LHCN-M2 (cell line): ENCODE measurements around the gene GIMAP8. TPM values are rescaled to one million over a fixed set of nuclear protein-coding genes. Genes with fewer than 3 reads are reported as not detected.
"Not testable (repeated sequence)": the region's sequence is repeated elsewhere in the genome, so short reads cannot be mapped to it uniquely, and the experiment has no call there.

ENCODE experiments used
- DNase-seq: peaks from one replicate; pipeline ENCODE4 v3.0.0-alpha.2; 2012; ENCODE audit warnings: low read depth
- total RNA-seq: library from RNA; depleted of rRNA; stranded (reverse); fragments of >200 nt; gene quantifications from 2 replicates; pipeline ENCODE4 v1.2.3, GENCODE V29; 2014; rRNA removed

The GIMAP8 gene
- total RNA-seq, 1 experiment from 2014 or later: not detected

DNA sequence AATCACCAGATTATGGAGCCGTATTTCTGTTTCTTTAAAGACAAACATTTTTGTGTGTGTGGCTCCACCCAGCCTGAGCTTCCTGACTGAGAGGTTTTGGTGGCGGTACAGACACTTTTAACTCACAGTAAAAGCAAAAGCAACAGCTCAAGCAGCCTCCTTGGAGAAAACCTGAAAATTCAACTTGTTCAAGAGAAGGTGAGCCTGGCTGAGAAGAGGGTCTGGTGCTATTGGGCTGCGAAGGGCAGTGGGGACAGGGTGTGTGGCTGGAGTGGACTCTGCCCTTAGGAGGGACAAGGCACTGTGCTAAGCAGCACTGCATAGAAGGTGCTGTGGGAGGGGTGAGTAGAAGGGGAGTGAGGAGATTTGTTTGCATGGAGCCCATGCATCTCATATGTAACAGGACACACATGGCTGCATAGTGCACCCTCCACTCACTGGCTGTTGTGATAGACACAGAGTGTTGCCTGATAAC, 64.4 kb downstream of the GIMAP8 start, which contains the start of gene GIMAP7:
Gene GIMAP7, plus strand, starts transcription at position 125 of the 475 bp plus-strand sequence. CDS start 5,103 bp downstream, outside the sequence.
- DNase-seq: no peak

DNA sequence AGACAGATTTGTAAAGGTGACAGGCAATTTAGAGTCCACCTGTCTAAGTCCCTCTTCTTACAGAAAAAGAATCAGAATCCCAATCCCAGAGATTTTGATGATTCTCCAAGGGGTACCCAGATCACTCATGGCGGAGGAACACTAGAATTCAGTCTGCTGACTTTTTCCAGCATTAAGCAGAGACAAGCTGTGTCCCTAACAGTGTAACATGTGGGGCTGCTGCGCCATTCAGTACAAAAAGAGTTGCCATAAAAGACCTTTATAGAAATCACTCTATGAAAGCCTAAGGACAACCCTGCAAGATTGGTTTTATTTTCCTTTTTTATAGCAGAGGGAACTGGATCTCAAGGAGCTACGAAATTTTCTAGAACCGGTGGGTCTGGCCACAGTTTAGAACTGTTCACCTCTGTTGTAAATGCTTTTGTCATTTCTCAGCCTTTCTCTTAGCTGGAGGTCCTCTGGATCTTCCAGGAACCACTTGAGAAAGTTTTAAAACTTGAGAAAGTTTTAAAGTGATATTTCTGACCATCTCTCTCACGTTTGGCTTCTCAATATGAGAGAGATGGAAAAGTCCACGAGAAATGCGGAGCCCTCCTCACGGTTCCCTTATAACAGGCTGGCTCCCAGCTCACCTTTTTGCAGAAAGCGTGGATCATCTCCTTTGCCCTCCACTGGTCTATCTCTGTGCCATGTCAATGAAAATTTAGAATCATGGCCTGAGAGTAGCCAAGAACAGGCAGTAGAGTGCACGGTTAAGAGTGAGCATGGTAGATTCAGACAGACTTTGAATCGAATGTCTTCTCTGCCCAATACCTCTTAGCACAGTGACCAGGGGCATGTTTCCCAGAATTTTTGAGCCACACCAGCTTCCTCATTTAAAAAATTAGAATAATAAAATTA, 65.1 kb downstream of the GIMAP8 start:
- DNase-seq: no peak

DNA sequence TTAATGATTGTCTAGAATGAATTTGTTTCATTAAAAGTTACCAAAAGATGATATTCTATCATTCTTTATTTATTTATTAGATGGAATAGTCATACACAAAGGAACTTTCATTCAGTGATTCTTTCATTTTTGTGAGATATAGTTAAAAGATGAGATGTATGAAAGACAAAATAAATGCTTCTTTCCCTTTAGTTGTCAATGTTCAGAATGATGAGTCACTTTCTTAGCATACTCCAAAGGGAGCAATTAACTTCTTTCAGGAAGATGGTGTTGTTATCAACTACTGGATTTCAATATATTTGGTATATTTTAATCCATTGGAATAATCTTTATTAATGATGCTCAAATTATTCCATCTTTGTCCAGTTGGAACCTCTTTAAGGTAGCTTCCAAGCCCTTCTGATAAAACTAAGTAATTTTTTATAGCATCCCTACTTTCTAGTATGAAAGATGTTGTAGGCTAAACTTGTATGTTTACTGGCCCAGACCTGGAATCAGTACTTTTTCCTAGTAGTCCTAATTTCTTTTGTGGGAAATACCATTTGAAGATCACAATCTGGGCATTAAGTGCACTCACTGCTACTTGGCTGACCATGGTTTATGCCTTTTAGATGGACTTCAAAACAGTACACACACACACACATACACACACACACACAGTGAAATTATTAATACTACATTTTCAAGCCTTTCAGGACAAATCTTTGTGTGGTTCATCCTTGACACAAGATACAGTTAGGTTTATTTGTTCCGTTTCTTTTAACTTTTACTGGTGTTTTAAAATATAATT, 66.7 kb downstream of the GIMAP8 start:
- no peak for DNase-seq

DNA sequence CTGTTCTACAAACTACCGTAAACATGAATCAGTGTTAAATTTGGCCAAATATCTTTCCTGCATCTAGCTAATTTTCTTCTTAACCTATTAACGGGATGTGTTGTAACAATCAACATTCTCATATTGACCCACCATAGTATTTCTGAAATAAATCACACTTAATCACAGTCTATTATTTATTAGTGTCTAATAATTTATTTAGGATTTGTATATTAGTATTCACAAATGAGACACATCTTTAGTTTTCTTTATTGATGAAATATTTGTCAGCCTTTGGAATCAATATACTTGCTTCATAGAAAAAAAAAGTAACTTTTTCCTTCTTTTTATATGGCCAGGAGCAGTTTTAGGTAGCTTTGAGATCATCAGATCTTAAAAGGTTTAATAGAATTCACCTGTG, 68.9 kb downstream of the GIMAP8 start:
- no peak for DNase-seq

DNA sequence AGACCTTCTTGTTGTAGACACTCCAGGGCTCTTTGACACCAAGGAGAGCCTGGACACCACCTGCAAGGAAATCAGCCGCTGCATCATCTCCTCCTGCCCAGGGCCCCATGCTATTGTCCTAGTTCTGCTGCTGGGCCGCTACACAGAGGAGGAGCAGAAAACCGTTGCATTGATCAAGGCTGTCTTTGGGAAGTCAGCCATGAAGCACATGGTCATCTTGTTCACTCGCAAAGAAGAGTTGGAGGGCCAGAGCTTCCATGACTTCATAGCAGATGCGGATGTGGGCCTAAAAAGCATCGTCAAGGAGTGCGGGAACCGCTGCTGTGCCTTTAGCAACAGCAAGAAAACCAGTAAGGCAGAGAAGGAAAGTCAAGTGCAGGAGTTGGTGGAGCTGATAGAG, 69.7 kb downstream of the GIMAP8 start:
- DNase-seq: no peak

DNA sequence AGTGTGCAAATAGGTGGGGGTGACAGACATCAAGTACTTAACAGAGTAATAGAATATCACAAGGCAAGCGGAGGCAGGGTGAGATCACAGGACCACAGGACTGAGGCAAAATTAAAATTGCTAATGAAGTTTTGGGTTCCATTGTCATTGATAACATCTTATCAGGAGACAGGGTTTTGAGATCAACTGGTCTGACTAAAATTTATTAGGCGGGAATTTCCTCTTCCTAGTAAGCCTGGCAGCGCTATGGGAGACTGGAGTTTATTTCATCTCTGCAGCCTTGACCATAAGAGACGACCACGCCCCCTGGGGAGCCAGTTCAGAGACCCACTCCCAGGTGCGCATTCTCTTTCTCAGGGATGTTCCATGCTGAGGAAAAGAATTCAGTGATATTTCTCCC, 72.5 kb downstream of the GIMAP8 start:
- DNase-seq: not testable (repeated sequence)

DNA sequence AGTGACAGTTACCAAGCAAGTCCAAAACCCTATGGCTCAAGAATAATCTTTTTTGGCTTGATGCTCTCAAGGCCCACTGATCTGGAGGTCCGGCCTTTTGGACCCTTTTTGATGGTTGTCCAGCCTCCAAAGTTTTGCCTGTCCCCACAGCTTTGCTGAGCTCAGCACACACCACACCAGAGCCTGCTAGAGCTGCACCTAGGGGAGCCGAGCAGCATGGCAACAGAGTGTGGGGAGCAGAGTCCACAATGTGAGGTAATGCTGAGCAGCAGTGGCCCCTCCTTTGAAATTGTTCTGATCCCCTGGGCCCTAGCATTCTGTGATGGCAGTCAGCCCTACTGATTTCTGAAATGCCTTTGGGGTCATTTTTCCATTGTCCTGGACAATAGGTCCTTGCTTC, 73.6 kb downstream of the GIMAP8 start:
- no peak for DNase-seq

Other genes starting within 250 kb of the GIMAP8 start
- not detected in 2 replicates for gene LRRC61, start 127.3 kb upstream of the GIMAP8 start, total RNA-seq
- gene ACTR3C, start 127.1 kb upstream of the GIMAP8 start, total RNA-seq: not detected in 2 replicates
- 9.4 and 24.8 TPM in 2 replicates for gene RARRES2, start 109.0 kb upstream of the GIMAP8 start, total RNA-seq
- gene REPIN1, start 81.8 kb upstream of the GIMAP8 start, total RNA-seq: 147 and 178 TPM in 2 replicates
- 12.1 and 15.1 TPM in 2 replicates for gene ZNF775, start 71.3 kb upstream of the GIMAP8 start, total RNA-seq
- not detected in 2 replicates for gene GIMAP7, start 64.2 kb downstream of the GIMAP8 start, total RNA-seq
- gene GIMAP4, start 116.8 kb downstream of the GIMAP8 start, total RNA-seq: not detected in 2 replicates
- not detected in 2 replicates for gene GIMAP6, start 181.8 kb downstream of the GIMAP8 start, total RNA-seq
- gene GIMAP2, start 235.1 kb downstream of the GIMAP8 start, total RNA-seq: 2.6 and 3.4 TPM in 2 replicates